ENCODE measurements around the gene AP2M1.

Gene AP2M1

GRCh38 chr3:184209146-184209923, 34.7 kb downstream of the AP2M1 start:
- H3K36me3 ChIP-seq (ENCODE audit: insufficient read depth, insufficient read length, low read length): no peaks in the 10 kb centered on the region
- no peak for TF ChIP-seq YY1 (IDR thresholded peaks at IDR 0.05; ENCODE audit: insufficient read depth, insufficient read length)
- TF ChIP-seq SUZ12 (IDR thresholded peaks at IDR 0.05; ENCODE audit: extremely low read depth, insufficient read depth, insufficient read length): no peak
- TF ChIP-seq ZNF274 (IDR thresholded peaks at IDR 0.05; ENCODE audit: low read depth, low read length): no peak
- no peaks in the 10 kb centered on the region for H3K4me1 ChIP-seq (ENCODE audit: insufficient read depth, insufficient read length)
- H3K27me3 ChIP-seq (ENCODE audit: insufficient read depth, insufficient read length): no peaks in the 10 kb centered on the region
- no peaks in the 10 kb centered on the region for H3K9me3 ChIP-seq (ENCODE audit: insufficient read depth, low read length)
- no peak for DNase-seq (ENCODE audit: low read depth, low spot score)
- H3K9ac ChIP-seq (ENCODE audit: insufficient read length, low read depth): no peak overlapping the region
- no peak overlapping the region for H3K4me3 ChIP-seq (ENCODE audit: insufficient read length, low read depth)

GRCh38 chr3:184211297-184211696, 36.6 kb downstream of the AP2M1 start:
- H3K36me3 ChIP-seq (ENCODE audit: insufficient read depth, insufficient read length, low read length): no peaks in the 10 kb centered on the region
- no peak overlapping the region for H3K4me3 ChIP-seq (ENCODE audit: insufficient read length, low read depth)
- DNase-seq (ENCODE audit: low read depth, low spot score): no peak
- TF ChIP-seq ZNF274 (IDR thresholded peaks at IDR 0.05; ENCODE audit: low read depth, low read length) (no peak), SUZ12 (IDR thresholded peaks at IDR 0.05; ENCODE audit: extremely low read depth, insufficient read depth, insufficient read length) (no peak), YY1 (IDR thresholded peaks at IDR 0.05; ENCODE audit: insufficient read depth, insufficient read length) (no peak)
- H3K4me1 ChIP-seq (ENCODE audit: insufficient read depth, insufficient read length): no peaks in the 10 kb centered on the region
- H3K27me3 ChIP-seq (ENCODE audit: insufficient read depth, insufficient read length): no peaks in the 10 kb centered on the region
- no peak overlapping the region for H3K9ac ChIP-seq (ENCODE audit: insufficient read length, low read depth)
- H3K9me3 ChIP-seq (ENCODE audit: insufficient read depth, low read length): no peaks in the 10 kb centered on the region

- no peaks in the 10 kb centered on the region for H3K27me3 ChIP-seq (ENCODE audit: insufficient read depth, insufficient read length)
- H3K4me3 ChIP-seq (ENCODE audit: insufficient read length, low read depth): no peak overlapping the region
- DNase-seq (ENCODE audit: low read depth, low spot score): no peak
- TF ChIP-seq YY1 (IDR thresholded peaks at IDR 0.05; ENCODE audit: insufficient read depth, insufficient read length) (no peak), SUZ12 (IDR thresholded peaks at IDR 0.05; ENCODE audit: extremely low read depth, insufficient read depth, insufficient read length) (no peak), ZNF274 (IDR thresholded peaks at IDR 0.05; ENCODE audit: low read depth, low read length) (no peak)
- no peak overlapping the region for H3K9ac ChIP-seq (ENCODE audit: insufficient read length, low read depth)
- no peaks in the 10 kb centered on the region for H3K36me3 ChIP-seq (ENCODE audit: insufficient read depth, insufficient read length, low read length)
- H3K4me1 ChIP-seq (ENCODE audit: insufficient read depth, insufficient read length): no peaks in the 10 kb centered on the region
- no peaks in the 10 kb centered on the region for H3K9me3 ChIP-seq (ENCODE audit: insufficient read depth, low read length)
Observed at GRCh38 chr3:184211718-184212117, 37.1 kb downstream of the AP2M1 start.

- H3K27me3 ChIP-seq (ENCODE audit: insufficient read depth, insufficient read length): no peaks in the 10 kb centered on the region
- no peak overlapping the region for H3K4me3 ChIP-seq (ENCODE audit: insufficient read length, low read depth)
- TF ChIP-seq YY1 (IDR thresholded peaks at IDR 0.05; ENCODE audit: insufficient read depth, insufficient read length): no peak
- no peak for TF ChIP-seq ZNF274 (IDR thresholded peaks at IDR 0.05; ENCODE audit: low read depth, low read length)
- TF ChIP-seq SUZ12 (IDR thresholded peaks at IDR 0.05; ENCODE audit: extremely low read depth, insufficient read depth, insufficient read length): no peak
- DNase-seq (ENCODE audit: low read depth, low spot score): no peak
- H3K9me3 ChIP-seq (ENCODE audit: insufficient read depth, low read length): no peaks in the 10 kb centered on the region
- H3K36me3 ChIP-seq (ENCODE audit: insufficient read depth, insufficient read length, low read length): no peaks in the 10 kb centered on the region
- H3K4me1 ChIP-seq (ENCODE audit: insufficient read depth, insufficient read length): no peaks in the 10 kb centered on the region
- no peak overlapping the region for H3K9ac ChIP-seq (ENCODE audit: insufficient read length, low read depth)
Observed at GRCh38 chr3:184218814-184219213, 44.2 kb downstream of the AP2M1 start.

GRCh38 chr3:184222521-184222920, 47.9 kb downstream of the AP2M1 start:
- Histone ChIP-seq H3K9ac (ENCODE audit: insufficient read length, low read depth) (no peak overlapping the region), H3K9me3 (ENCODE audit: insufficient read depth, low read length) (no peaks in the 10 kb centered on the region), H3K27me3 (ENCODE audit: insufficient read depth, insufficient read length) (peaks cover 2% of the 10 kb centered on the region), H3K4me1 (ENCODE audit: insufficient read depth, insufficient read length) (no peaks in the 10 kb centered on the region), H3K36me3 (ENCODE audit: insufficient read depth, insufficient read length, low read length) (no peaks in the 10 kb centered on the region), H3K4me3 (ENCODE audit: insufficient read length, low read depth) (no peak overlapping the region)
- DNase-seq (ENCODE audit: low read depth, low spot score): no peak
- TF ChIP-seq YY1 (IDR thresholded peaks at IDR 0.05; ENCODE audit: insufficient read depth, insufficient read length) (no peak), SUZ12 (IDR thresholded peaks at IDR 0.05; ENCODE audit: extremely low read depth, insufficient read depth, insufficient read length) (no peak), ZNF274 (IDR thresholded peaks at IDR 0.05; ENCODE audit: low read depth, low read length) (no peak)

- H3K9me3 ChIP-seq (ENCODE audit: insufficient read depth, low read length): no peaks in the 10 kb centered on the region
- peaks cover 16% of the 10 kb centered on the region for H3K27me3 ChIP-seq (ENCODE audit: insufficient read depth, insufficient read length)
- H3K9ac ChIP-seq (ENCODE audit: insufficient read length, low read depth): no peak overlapping the region
- DNase-seq (ENCODE audit: low read depth, low spot score): no peak
- TF ChIP-seq YY1 (IDR thresholded peaks at IDR 0.05; ENCODE audit: insufficient read depth, insufficient read length) (no peak), ZNF274 (IDR thresholded peaks at IDR 0.05; ENCODE audit: low read depth, low read length) (no peak), SUZ12 (IDR thresholded peaks at IDR 0.05; ENCODE audit: extremely low read depth, insufficient read depth, insufficient read length) (no peak)
- H3K4me3 ChIP-seq (ENCODE audit: insufficient read length, low read depth): no peak overlapping the region
- no peaks in the 10 kb centered on the region for H3K36me3 ChIP-seq (ENCODE audit: insufficient read depth, insufficient read length, low read length)
- H3K4me1 ChIP-seq (ENCODE audit: insufficient read depth, insufficient read length): no peaks in the 10 kb centered on the region
Observed at GRCh38 chr3:184223946-184224345, 49.3 kb downstream of the AP2M1 start.

- Histone ChIP-seq H3K4me1 (ENCODE audit: insufficient read depth, insufficient read length) (peaks cover 6% of the 10 kb centered on the region), H3K27me3 (ENCODE audit: insufficient read depth, insufficient read length) (peaks cover 52% of the 10 kb centered on the region)
Observed at GRCh38 chr3:184227481-184227935, 52.9 kb downstream of the AP2M1 start.

More at GRCh38 chr3:184227481-184227935, 52.9 kb downstream of the AP2M1 start:
- H3K4me3 ChIP-seq (ENCODE audit: insufficient read length, low read depth): no peak overlapping the region
- no peak for DNase-seq (ENCODE audit: low read depth, low spot score)
- no peaks in the 10 kb centered on the region for H3K36me3 ChIP-seq (ENCODE audit: insufficient read depth, insufficient read length, low read length)
- H3K9me3 ChIP-seq (ENCODE audit: insufficient read depth, low read length): no peaks in the 10 kb centered on the region
- no peak overlapping the region for H3K9ac ChIP-seq (ENCODE audit: insufficient read length, low read depth)
- no peak for TF ChIP-seq ZNF274 (IDR thresholded peaks at IDR 0.05; ENCODE audit: low read depth, low read length)
- no peak for TF ChIP-seq YY1 (IDR thresholded peaks at IDR 0.05; ENCODE audit: insufficient read depth, insufficient read length)
- TF ChIP-seq SUZ12 (IDR thresholded peaks at IDR 0.05; ENCODE audit: extremely low read depth, insufficient read depth, insufficient read length): no peak

All from NT2/D1 (cell line).